CMK (cell line): Measurements from ENCODE around the gene LEFTY1.

ENCODE experiments used
- DNase-seq: peaks from one replicate; pipeline ENCODE4 v3.0.0-alpha.2; 2010; ENCODE audit warnings: low read depth

Gene LEFTY1

DNA sequence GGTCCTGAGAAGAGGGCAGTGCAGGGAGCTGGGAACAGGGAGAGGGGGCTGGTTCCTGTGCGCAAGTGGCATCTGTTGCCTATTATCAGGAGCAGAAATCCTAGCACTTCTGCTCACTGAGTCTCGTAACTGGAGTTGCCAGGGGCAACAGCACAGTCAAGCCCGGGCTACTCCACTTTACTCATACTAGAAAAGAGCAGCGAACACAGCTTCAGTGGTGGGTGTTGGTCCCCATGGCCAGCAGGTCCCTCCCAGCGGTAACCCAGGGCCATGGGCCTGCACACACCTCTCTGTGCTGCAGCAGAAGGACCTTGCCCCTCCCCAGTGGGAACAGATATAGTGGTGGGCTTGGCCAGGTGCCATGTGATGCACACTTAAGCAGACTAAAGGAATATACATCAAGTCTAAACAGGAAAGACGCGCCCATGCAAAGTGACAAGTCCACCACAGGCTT, 26.6 kb upstream of the LEFTY1 start:
- DNase-seq = no peak

DNA sequence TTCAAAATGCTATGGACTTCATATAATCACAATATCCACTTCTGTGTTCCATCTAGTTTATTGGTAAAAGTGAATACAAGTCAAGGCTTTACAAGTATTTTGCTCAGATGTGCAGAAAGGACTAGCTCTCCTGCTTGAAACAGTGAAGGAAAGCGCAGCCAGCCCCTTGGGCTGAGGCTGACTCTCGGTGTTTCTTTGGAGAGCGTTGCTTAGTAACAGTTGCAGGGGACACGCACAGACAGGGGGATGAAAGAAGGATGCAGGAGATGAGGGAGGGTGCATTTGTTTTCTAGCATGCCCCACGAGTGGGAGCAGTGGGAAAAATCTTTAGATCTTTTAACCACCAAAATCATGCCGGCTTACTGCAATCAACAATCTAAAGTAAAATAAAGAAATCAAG, 26.0 kb upstream of the LEFTY1 start:
- DNase-seq = no peak

DNA sequence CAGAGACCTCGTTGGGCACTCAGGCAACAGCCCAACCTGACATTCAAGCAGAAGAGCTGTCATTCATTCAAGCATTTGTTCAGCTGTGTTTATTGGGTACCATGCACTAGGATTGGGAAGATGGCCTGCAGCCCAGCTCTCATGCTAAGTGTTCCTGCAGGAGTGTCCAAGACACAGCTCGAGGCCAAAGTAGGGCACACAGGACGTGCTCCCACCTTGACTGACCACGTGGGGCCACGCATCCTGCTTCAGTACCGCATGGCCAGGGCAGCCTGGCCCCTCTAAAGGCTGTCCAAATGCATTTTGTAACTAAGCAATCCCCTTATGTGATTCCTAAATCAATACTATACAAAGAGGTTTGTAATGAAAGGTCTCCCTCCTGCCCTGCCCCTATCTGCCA, 25.4 kb upstream of the LEFTY1 start:
- no peak for DNase-seq

DNA sequence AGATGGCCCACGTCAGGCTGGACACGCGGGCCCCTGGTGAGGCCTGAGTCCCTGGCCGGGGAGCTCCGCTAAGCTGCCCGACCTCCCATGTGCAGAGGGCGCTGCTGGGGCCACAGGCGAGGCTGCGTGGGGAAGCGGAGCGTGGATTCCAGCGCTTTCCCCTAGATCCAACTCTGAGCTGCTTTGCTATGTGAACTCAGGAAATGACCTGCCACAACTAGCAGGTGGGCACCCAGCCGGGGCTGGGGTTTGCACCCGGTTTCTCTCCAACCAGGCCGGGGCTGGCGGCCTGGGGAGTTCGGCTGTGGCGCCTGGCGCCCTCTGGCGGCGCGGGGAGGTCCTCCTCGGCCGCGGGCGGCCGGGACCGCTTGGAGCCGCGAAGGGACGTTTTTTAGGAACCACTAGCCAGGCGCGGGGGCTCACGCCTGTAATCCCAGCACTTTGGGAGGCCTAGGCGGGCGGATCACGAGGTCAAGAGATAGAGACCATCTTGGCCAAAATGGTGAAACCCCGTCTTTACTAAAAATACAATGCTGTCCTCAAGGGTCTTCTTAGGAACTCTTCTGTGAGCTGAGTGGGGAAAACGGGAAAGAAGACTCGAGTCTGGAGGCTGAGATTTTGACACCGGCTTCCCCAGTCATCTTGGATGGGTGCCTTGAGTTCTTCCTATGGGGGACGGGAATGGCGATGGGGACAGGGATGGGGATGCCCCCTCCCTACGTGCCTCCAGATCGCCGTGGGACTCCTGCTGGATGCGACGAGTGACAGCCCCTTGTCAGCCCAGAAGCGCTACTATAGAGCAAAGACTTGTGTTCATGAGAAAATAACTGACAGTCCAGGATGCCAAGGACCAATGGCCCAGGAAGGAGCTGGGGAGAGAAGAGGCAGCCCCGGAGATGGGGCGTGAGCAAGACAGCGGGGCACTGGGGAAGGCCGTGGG, 22.5 kb upstream of the LEFTY1 start:
- DNase-seq = no peak

DNA sequence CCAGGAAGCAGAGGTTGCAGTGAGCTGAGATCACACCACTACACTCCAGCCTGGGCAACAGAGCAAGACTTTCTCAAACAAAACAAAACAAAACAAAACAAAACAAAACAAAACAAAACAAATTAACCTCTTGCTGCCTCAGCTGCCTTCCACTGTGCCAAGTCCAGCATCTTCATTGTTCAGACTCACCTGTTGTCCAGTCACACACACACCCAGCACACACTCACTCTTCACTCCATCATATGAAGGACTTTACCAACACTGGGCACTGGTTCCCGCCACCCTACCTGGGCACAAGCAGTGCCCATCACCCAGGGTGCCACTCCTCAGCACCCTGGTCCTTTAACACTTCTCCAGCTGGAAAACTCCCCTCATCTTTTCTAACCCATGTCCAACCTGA, 20.5 kb upstream of the LEFTY1 start:
- DNase-seq = no peak

DNA sequence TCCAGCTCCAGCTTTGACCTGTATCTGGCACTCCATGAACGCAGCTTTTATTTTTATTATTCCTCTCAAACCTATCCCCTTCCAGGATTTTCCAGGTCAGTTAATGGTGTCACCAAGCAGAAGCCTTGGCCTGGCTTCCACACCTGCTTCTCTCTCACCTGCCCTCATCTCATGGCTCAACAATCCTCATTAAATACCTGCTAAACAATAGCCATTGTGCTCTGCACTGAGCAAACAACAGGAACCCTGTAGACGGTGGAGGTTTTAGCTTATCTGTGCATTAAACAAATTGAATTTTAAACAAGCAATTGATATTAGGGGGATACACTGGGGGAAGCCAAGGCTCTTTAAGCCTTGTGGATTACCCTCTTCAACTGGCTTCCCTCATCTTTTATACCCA, 19.8 kb upstream of the LEFTY1 start:
- no peak for DNase-seq

DNA sequence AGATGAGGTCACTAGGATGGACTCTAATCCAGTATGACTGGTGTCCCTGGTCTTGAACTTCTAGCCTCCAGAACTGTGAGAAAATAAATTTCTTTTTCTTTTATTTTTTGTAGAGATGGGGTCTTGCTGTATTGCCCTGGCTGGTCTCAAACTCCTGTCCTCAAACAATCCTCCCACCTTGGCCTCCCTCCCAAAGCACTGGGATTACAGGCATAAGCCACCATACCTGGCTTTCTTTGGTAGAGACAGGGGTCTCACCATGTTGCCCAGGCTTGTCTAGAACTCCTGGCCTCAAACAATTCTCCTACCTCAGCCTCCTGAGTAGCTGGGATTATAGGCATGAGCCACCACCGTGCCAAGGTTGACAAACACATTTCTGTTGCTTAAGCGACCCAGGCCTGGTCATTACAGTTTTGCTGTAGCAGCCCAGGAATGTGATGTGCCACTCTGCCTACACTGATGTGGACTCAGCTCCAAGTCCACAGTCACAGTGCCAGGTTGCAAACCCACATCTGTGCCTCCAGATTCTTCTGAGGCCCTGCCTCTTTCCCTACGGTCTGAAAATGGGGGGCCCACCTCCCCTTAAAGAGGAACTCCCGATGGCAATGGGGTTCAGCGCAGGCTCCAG, 19.2 kb upstream of the LEFTY1 start:
- DNase-seq = no peak

DNA sequence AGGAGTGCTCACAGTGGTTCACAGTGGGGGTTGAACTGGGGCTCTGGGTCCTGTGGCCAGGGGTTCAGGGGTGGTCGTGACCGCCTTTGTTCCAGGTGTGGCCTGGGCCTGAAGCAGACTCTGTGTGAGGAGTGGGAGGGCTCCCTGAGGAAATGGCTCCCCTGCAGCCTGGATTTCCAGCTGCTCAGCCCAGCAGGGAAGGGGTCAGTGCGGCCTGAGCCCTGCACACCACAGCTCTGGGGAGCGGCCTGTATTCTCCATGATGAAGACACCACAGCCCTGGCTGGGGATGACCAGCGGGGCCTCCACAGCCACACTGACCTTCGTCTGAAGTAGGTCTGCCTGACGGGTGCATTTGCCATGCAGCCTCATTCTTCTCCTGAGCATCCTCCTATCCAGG, 18.4 kb upstream of the LEFTY1 start:
- DNase-seq = no peak

DNA sequence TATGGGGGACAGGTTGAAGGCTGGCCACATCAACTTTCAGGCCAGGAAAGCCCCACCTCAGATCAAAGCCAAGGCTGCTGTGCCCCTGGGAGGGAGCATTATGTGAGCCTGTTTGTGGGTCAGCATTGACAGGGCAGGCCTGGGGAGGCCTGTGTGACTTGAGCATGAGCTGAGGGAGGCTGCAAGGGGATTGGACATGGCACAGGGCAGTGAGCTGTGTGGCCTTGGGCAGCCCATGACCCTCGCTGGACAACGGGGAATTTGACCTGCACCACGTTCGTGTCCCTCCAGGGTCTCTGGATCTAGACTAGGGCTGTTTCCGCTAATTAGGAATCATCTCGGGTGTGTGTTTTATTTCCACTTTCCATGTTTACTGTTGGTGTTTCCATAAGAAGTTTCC, 17.5 kb upstream of the LEFTY1 start:
- DNase-seq = no peak

DNA sequence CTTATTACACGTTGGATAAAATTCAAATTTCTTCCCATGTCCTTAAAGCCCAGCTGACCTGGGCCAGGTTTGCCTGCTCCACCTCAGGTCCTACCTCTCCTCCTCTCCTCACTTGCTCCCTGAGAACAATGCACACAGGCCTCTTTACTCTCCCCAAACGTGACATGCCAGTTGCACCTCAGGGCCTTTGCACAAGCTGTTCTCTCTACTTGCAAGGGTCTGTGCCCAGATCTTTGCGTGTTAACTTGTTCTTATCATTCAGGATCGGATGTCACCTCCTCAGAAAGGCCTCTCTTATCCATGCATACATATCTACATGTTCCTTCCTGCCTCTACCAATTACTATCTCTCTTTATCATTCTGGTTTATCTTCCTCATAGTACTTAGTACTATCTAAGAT, 14.7 kb upstream of the LEFTY1 start:
- peak; percentile 54 for DNase-seq

DNA sequence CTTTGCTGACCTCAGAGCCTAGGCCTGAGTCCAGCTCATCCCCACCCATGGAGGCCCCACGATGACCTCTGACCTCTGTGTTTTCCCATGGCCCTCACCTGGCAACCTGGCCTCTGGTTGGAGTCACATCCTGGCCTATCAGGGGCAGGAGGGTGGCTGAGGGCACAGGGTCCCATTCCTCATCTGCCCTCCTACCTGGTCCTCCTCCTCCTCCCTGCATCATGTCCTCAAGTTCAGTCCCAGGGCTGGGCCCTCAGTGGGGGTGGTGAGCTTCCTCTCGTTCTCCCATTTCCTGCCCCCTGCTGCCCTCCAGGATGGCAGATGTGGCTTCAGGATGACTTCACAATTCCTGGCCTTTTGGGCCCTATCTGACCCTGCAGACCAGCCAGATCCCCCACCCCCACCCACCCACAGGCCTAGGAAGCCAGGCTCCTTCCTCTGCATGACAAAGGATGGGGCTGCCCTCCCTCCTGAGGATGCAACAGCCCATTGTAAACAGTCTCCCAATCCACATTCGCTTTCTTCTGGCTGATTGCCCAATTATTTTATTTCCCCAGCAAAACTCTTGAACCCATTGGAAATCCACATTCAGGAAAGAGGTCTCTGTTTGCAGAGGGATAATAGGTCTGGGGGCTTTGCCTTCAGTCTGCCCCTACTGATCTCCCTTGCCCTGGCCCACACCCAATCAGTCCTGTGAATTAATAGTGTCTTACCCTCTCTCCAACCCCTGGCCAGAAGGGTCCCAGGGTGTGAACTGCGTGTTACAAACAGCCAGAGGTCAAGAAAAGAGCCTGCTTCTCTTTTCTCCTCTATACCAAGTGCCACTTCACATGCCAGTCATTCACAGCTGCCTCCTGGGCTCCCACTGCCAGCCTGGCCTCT, 10.3 kb upstream of the LEFTY1 start:
- DNase-seq = peak; percentile 64

DNA sequence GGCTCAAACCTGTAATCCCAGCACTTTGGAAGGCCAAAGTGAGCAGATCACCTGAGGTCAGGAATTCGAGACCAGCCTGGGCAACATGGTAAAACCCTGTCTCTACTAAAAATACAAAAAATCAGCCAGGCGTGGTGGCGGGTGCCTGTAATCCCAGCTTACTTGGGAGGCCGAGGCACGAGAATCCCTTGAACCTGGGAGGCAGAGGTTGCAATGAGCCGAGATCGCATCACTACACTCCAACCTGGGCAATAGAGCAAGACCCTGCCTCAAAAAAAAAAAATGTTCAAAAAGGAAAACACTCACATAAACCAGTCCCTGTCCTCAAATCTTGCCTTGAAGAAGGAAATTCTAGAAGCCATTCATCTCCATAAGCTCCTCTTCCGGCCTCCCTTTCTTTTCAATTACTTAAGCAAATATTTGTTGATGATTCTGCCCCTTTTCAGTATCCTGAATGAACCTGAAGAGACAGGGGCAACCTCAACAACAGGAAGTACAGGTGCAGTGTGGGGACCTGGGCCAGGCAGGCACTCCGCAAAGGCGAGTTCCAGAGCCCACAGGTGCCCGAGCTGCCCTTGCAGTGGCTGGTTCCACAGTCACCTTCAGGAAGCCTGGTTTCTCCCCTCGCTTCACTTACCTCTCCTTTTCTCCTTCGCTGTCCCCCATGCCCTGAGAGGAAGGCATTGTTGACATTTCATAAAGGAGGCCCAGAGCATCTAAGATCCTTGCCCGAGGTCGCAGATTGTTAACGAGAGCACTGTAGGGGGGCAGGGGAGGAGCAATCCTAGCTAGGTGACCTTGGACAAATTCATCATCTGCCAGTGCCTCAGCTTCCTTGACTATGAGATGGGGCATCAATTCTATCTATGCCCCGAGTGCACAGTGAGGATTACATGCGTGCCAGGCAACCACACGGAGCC, 8.9 kb upstream of the LEFTY1 start:
- DNase-seq = no peak

DNA sequence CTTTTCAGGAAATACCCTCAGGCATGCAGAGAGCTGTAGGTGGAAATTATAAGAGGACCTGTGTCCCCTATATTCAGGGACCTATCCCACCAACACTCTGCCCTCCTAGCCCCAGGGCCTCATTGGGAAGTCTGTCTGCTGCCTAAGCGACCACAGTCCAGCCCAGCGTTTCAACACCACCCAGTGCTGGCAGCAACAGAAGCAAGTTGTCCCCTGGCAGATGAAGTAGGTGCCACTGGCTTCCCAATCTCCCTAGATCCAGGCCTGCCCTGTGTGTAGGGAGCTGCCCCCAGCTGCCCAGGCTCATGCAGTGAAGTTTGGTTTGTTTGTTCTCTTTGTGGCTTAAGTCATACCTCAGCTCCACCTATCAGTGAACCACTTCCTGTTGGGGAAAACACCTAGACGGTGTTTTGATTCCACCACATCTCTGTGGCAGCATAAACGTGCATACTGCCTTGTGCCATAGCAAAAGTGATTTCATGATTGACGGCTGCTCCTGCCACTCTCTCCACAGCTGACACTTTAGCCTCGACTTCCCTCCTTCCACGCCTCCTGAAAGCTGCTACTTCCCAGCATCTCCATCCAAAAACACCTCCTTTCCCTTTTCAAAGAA, 8.1 kb upstream of the LEFTY1 start:
- DNase-seq = no peak

DNA sequence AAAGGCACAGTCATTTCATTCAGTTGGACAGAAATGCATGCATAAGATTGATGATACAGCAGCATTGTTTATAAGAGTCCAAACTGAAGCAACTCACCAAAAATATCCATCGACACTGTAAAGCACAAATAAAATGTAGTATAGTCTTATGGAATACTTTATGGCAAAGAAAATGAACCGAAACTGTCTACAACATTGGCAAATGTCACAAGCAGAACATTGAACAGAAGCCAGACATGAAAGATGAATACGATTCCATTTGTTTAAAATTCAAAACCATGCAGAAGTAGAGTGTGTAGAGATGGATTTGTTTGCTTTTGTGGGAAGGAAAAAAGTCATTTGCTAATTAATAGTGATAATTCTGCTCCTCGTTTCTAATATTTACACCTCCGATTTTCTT, 7.5 kb upstream of the LEFTY1 start:
- DNase-seq = no peak

DNA sequence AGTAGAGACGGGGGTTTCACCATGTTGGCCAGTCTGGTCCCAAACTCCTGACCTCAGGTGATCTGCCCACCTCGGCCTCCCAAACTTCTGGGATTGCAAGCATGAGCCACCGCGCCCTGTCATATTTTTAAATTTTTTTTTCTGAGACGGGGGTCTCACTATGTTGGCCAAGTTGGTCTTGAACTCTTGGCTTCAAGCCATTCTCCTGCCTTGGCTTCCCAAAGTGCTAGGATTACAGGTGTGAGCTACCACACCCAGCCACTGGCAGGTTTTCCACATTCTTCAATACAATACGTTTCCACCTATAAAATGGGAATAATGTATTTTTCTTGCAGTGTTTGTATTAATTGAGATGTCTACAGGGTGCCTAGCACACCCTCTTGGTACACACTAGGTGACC, 3.4 kb upstream of the LEFTY1 start:
- DNase-seq = no peak

DNA sequence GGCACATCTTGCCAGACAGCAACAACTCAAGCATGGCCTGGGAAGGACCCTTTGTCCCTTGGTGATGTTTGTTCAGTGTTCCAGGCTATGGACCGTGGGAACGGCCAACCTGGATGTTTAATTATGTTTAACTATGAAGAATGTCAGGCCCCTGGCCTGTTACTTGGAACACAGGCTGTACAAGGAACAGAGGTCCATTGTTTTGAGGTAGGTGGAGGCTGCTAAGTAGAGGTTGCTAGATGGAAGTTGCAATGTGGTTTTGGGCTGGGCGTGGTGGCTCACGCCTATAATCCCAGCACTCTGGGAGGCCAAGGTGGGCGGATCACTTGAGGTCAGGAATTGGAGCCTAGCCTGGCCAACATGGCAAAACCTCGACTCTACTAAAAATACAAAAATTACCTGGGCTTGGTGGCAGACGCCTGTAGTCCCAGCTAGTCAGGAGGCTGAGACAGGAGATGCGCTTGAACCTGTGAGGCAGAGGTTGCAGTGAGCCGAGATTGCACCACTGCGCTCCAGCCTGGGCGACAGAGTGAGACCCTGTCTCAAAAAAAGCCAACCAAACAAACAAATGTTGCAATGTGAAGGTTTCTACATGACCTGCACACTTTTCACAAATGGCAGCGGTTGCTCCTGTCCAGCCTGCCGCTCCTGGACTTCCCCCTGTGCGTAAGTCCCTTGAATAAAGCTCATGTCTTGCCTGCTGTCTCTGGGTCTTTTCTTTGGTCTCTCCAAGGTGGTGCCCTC, 2.5 kb upstream of the LEFTY1 start:
- DNase-seq = no peak

DNA sequence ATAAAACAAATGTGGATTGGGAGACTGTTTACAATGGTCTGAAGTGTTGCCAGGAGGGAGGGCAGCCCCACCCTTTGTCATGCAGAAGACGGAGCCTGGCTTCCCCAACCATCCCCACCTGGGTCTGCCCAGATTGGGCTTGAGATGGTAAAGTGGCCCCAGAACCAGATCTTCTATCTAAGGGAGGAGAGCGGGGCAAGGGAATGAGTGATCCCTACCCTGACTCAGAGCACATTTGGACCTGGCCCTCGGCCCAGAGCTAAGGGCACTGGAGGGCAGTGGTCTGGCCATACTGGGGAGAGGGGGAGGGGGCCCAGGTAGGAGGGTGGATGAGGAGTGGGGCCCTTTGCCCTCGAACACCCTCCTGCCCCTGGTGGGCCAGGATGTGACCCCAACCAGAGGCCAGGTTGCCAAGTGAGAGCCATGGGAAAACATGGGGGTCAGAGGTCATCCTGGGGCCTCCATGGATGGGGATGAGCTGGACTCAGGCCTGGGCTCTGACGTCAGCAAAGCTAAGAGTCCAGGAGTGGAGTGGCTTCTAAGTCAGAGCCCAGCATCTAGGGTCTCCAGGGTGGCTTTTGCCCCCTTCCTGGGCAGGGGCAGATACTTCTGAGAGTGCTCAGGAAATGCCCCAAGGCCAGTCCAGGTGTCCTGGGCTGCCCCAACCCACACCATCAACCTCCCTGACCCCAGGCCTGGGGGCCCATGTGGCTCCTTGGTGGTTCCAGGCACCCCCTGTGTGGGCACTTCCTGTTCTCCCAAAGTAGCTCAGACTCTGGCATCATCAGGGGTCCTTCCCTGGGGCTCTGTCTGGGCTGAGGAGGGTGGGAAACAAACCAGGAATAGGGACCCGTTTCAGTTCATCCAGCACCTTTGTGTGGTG, 1.6 kb upstream of the LEFTY1 start:
- no peak for DNase-seq

DNA sequence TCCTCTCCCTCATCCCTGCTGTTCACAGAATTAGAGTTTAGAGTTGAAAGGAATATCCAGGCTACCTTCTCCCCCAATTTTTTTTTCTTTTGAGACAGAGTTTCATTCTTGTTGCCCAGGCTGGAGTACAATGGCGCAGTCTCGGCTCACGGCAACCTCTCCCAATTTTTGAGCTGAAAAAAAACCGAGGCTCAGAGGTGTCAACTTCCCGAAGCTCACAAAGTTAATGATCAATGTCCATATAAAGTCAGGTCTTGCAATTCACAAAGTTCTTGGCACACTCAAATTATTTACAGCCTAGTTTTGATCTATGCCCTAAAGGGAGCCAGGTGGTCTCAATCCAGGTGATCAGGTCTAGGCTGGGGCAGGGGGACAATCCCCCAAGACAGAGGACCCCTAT, 797 bp upstream of the LEFTY1 start:
- DNase-seq = no peak

DNA sequence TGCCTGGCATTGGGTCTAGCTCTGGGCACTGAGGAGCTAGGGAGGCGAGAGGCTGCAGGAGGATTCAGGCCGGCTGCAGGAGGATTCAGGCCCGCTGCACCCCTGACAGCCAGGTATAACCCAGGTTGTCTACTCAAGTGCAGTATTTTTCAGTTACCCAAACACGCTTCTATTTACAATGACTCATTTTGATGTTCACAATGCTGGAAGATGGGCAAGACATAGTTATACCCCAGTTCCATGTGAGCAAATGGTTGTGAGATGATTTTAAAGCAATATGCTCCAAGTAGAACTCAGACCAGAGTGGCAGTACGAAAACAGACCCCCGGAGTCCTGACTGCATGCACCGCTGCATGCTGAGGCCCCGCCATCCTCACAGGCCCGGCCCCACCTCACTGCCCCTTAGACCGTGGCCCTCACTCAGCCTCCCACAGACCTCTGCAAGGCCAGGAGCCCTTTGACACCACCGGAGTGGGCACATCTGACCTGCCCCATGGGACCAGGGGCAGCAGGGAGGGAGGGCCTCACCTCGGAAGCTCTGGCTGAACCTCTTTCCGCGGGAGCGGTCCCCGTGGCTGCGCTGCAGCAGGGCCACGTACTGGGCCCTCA, 553 bp downstream of the LEFTY1 start:
- DNase-seq = no peak
